ENCODE measurements around the gene TRIM29.
"Not testable (repeated sequence)": the region's sequence is repeated elsewhere in the genome, so short reads cannot be mapped to it uniquely, and the experiment has no call there.

TRIM29 gene

GRCh38 chr11:120149246-120149645, 11.3 kb upstream of the TRIM29 start:
- Histone ChIP-seq H3K4me1 (ENCODE audit: insufficient read depth, insufficient read length) (peaks cover 13% of the 10 kb centered on the region), H3K4me3 (ENCODE audit: insufficient read length, low read depth) (no peak overlapping the region), H3K9ac (ENCODE audit: insufficient read length, low read depth) (no peak overlapping the region), H3K36me3 (ENCODE audit: insufficient read depth, insufficient read length, low read length) (no peaks in the 10 kb centered on the region), H3K27me3 (ENCODE audit: insufficient read depth, insufficient read length) (no peaks in the 10 kb centered on the region), H3K9me3 (ENCODE audit: insufficient read depth, low read length) (no peaks in the 10 kb centered on the region)
- no peak for TF ChIP-seq ZNF274 (IDR thresholded peaks at IDR 0.05; ENCODE audit: low read depth, low read length)
- TF ChIP-seq YY1 (IDR thresholded peaks at IDR 0.05; ENCODE audit: insufficient read depth, insufficient read length), result no peak
- no peak for TF ChIP-seq SUZ12 (IDR thresholded peaks at IDR 0.05; ENCODE audit: extremely low read depth, insufficient read depth, insufficient read length)
- DNase-seq (ENCODE audit: low read depth, low spot score), result no peak

- H3K4me3 ChIP-seq (ENCODE audit: insufficient read length, low read depth), result no peak overlapping the region
- TF ChIP-seq ZNF274 (IDR thresholded peaks at IDR 0.05; ENCODE audit: low read depth, low read length) (no peak), SUZ12 (IDR thresholded peaks at IDR 0.05; ENCODE audit: extremely low read depth, insufficient read depth, insufficient read length) (no peak), YY1 (IDR thresholded peaks at IDR 0.05; ENCODE audit: insufficient read depth, insufficient read length) (no peak)
- no peaks in the 10 kb centered on the region for H3K9me3 ChIP-seq (ENCODE audit: insufficient read depth, low read length)
- peaks cover 13% of the 10 kb centered on the region for H3K4me1 ChIP-seq (ENCODE audit: insufficient read depth, insufficient read length)
- H3K27me3 ChIP-seq (ENCODE audit: insufficient read depth, insufficient read length), result no peaks in the 10 kb centered on the region
- H3K9ac ChIP-seq (ENCODE audit: insufficient read length, low read depth), result no peak overlapping the region
- no peaks in the 10 kb centered on the region for H3K36me3 ChIP-seq (ENCODE audit: insufficient read depth, insufficient read length, low read length)
- no peak for DNase-seq (ENCODE audit: low read depth, low spot score)
Observed at GRCh38 chr11:120147950-120148270, 10.0 kb upstream of the TRIM29 start.

- H3K36me3 ChIP-seq (ENCODE audit: insufficient read depth, insufficient read length, low read length), result no peaks in the 10 kb centered on the region
- no peak for DNase-seq (ENCODE audit: low read depth, low spot score)
- H3K4me1 ChIP-seq (ENCODE audit: insufficient read depth, insufficient read length), result peaks cover 13% of the 10 kb centered on the region
- TF ChIP-seq SUZ12 (IDR thresholded peaks at IDR 0.05; ENCODE audit: extremely low read depth, insufficient read depth, insufficient read length), result no peak
- no peak overlapping the region for H3K4me3 ChIP-seq (ENCODE audit: insufficient read length, low read depth)
- no peak overlapping the region for H3K9ac ChIP-seq (ENCODE audit: insufficient read length, low read depth)
- no peaks in the 10 kb centered on the region for H3K9me3 ChIP-seq (ENCODE audit: insufficient read depth, low read length)
- H3K27me3 ChIP-seq (ENCODE audit: insufficient read depth, insufficient read length), result no peaks in the 10 kb centered on the region
Observed at GRCh38 chr11:120147094-120147949, 9.4 kb upstream of the TRIM29 start.

- no peak overlapping the region for H3K4me3 ChIP-seq (ENCODE audit: insufficient read length, low read depth)
- H3K4me1 ChIP-seq (ENCODE audit: insufficient read depth, insufficient read length), result peaks cover 13% of the 10 kb centered on the region
- no peak for TF ChIP-seq SUZ12 (IDR thresholded peaks at IDR 0.05; ENCODE audit: extremely low read depth, insufficient read depth, insufficient read length)
- no peak for TF ChIP-seq ZNF274 (IDR thresholded peaks at IDR 0.05; ENCODE audit: low read depth, low read length)
- TF ChIP-seq YY1 (IDR thresholded peaks at IDR 0.05; ENCODE audit: insufficient read depth, insufficient read length), result no peak
- DNase-seq (ENCODE audit: low read depth, low spot score), result no peak
- H3K9ac ChIP-seq (ENCODE audit: insufficient read length, low read depth), result no peak overlapping the region
- no peaks in the 10 kb centered on the region for H3K9me3 ChIP-seq (ENCODE audit: insufficient read depth, low read length)
- no peaks in the 10 kb centered on the region for H3K36me3 ChIP-seq (ENCODE audit: insufficient read depth, insufficient read length, low read length)
- no peaks in the 10 kb centered on the region for H3K27me3 ChIP-seq (ENCODE audit: insufficient read depth, insufficient read length)
Observed at GRCh38 chr11:120146413-120147093, 8.6 kb upstream of the TRIM29 start.

GRCh38 chr11:120144501-120144900, 6.6 kb upstream of the TRIM29 start:
- Histone ChIP-seq H3K27me3 (ENCODE audit: insufficient read depth, insufficient read length) (peaks cover 7% of the 10 kb centered on the region), H3K4me1 (ENCODE audit: insufficient read depth, insufficient read length) (peaks cover 13% of the 10 kb centered on the region), H3K9ac (ENCODE audit: insufficient read length, low read depth) (no peak overlapping the region), H3K36me3 (ENCODE audit: insufficient read depth, insufficient read length, low read length) (no peaks in the 10 kb centered on the region), H3K9me3 (ENCODE audit: insufficient read depth, low read length) (no peaks in the 10 kb centered on the region), H3K4me3 (ENCODE audit: insufficient read length, low read depth) (no peak overlapping the region)
- no peak for DNase-seq (ENCODE audit: low read depth, low spot score)
- TF ChIP-seq SUZ12 (IDR thresholded peaks at IDR 0.05; ENCODE audit: extremely low read depth, insufficient read depth, insufficient read length) (no peak), YY1 (IDR thresholded peaks at IDR 0.05; ENCODE audit: insufficient read depth, insufficient read length) (no peak), ZNF274 (IDR thresholded peaks at IDR 0.05; ENCODE audit: low read depth, low read length) (no peak)

- H3K9me3 ChIP-seq (ENCODE audit: insufficient read depth, low read length); H3K4me3 ChIP-seq (ENCODE audit: insufficient read length, low read depth); H3K36me3 ChIP-seq (ENCODE audit: insufficient read depth, insufficient read length, low read length); H3K9ac ChIP-seq (ENCODE audit: insufficient read length, low read depth); DNase-seq (ENCODE audit: low read depth, low spot score); H3K27me3 ChIP-seq (ENCODE audit: insufficient read depth, insufficient read length): not testable (repeated sequence)
- H3K4me1 ChIP-seq (ENCODE audit: insufficient read depth, insufficient read length), result peaks cover 13% of the 10 kb centered on the region
Observed at GRCh38 chr11:120143472-120143871, 5.6 kb upstream of the TRIM29 start.

GRCh38 chr11:120142441-120143100, 4.7 kb upstream of the TRIM29 start:
- no peak overlapping the region for H3K9ac ChIP-seq (ENCODE audit: insufficient read length, low read depth)
- H3K9me3 ChIP-seq (ENCODE audit: insufficient read depth, low read length), result no peaks in the 10 kb centered on the region
- peaks cover 7% of the 10 kb centered on the region for H3K27me3 ChIP-seq (ENCODE audit: insufficient read depth, insufficient read length)
- DNase-seq (ENCODE audit: low read depth, low spot score), result no peak
- no peaks in the 10 kb centered on the region for H3K36me3 ChIP-seq (ENCODE audit: insufficient read depth, insufficient read length, low read length)
- H3K4me3 ChIP-seq (ENCODE audit: insufficient read length, low read depth), result no peak overlapping the region
- no peak for TF ChIP-seq YY1 (IDR thresholded peaks at IDR 0.05; ENCODE audit: insufficient read depth, insufficient read length)
- no peak for TF ChIP-seq ZNF274 (IDR thresholded peaks at IDR 0.05; ENCODE audit: low read depth, low read length)
- TF ChIP-seq SUZ12 (IDR thresholded peaks at IDR 0.05; ENCODE audit: extremely low read depth, insufficient read depth, insufficient read length), result no peak
- peaks cover 8% of the 10 kb centered on the region for H3K4me1 ChIP-seq (ENCODE audit: insufficient read depth, insufficient read length)
